MCF 10A (cell line): ENCODE data around the gene MACIR. TPM values are rescaled to one million over a fixed set of nuclear protein-coding genes. Genes with fewer than 3 reads are reported as not detected.

ENCODE experiments used
- BruUV-seq: library from RNA; stranded (reverse); fragments of 400-500 nt; replicated peaks from 2 replicates; lab custom pipeline; 2021; lab: Mats Ljungman, UMichigan
- CTCF ChIA-PET: fragments of 300-600 bp; sonication (Branson Sonifier 250); formaldehyde crosslinking; extraction: SDS; loops from one replicate; lab custom pipeline; 2021; ENCODE audit warnings: antibody characterized with exemption, inconsistent platforms; lab: Yijun Ruan, JAX
- POLR2A ChIA-PET: fragments of 300-600, 350-650 bp; sonication (Branson Sonifier 250); formaldehyde crosslinking; extraction: SDS; loops from one replicate; lab custom pipeline; 2020; ENCODE audit warnings: antibody characterized with exemption, inconsistent platforms; lab: Yijun Ruan, JAX
- DNase-seq: peaks from one replicate; pipeline ENCODE4 v3.0.0-alpha.2; 2018; ENCODE audit not compliant: unreplicated experiment
- H3K27ac Mint-ChIP-seq: one replicate; pipeline ENCODE4 v1.8.0; 2022; ENCODE audit warnings: mild to moderate bottlenecking, low read depth, mixed read lengths; ENCODE audit not compliant: unreplicated experiment
- H3K27me3 Mint-ChIP-seq: one replicate; pipeline ENCODE4 v1.8.0; 2022; ENCODE audit warnings: mixed read lengths; ENCODE audit not compliant: insufficient read depth, unreplicated experiment
- H3K36me3 Mint-ChIP-seq: one replicate; pipeline ENCODE4 v1.8.0; 2022; ENCODE audit warnings: mild to moderate bottlenecking, moderate library complexity, mixed read lengths; ENCODE audit not compliant: insufficient read depth, unreplicated experiment
- H3K4me1 Mint-ChIP-seq: one replicate; pipeline ENCODE4 v1.8.0; 2022; ENCODE audit warnings: mixed read lengths; ENCODE audit not compliant: insufficient read depth, unreplicated experiment
- H3K4me3 Mint-ChIP-seq: one replicate; pipeline ENCODE4 v1.8.0; 2022; ENCODE audit warnings: mild to moderate bottlenecking, moderate library complexity, mixed read lengths; ENCODE audit not compliant: unreplicated experiment
- H3K9me3 Mint-ChIP-seq: one replicate; pipeline ENCODE4 v1.8.0; 2022; ENCODE audit warnings: mixed read lengths; ENCODE audit not compliant: unreplicated experiment
- intact Hi-C: fragments of 100-400 bp; cut with micrococcal nuclease; formaldehyde crosslinking; loops from 2 replicates; pipeline ENCODE4 v1.14.1; 2022
- total RNA-seq: library from RNA; stranded (reverse); gene quantifications from 2 replicates; pipeline ENCODE4 v1.2.3, GENCODE V29; 2022
- TF ChIP-seq, protein P1 (sequence below): fragments of 200-600 bp; IDR thresholded peaks from one replicate; pipeline ENCODE4 v1.8.0; 2022; ENCODE audit warnings: antibody characterized with exemption, mild to moderate bottlenecking; ENCODE audit not compliant: unreplicated experiment

MACIR gene
- total RNA-seq, 1 experiment from 2014 or later: 8.9 TPM

GRCh38 chr5:103280967-103281366, 22.4 kb downstream of the MACIR start:
- DNase-seq: no peak
- TF ChIP-seq, protein P1, sequence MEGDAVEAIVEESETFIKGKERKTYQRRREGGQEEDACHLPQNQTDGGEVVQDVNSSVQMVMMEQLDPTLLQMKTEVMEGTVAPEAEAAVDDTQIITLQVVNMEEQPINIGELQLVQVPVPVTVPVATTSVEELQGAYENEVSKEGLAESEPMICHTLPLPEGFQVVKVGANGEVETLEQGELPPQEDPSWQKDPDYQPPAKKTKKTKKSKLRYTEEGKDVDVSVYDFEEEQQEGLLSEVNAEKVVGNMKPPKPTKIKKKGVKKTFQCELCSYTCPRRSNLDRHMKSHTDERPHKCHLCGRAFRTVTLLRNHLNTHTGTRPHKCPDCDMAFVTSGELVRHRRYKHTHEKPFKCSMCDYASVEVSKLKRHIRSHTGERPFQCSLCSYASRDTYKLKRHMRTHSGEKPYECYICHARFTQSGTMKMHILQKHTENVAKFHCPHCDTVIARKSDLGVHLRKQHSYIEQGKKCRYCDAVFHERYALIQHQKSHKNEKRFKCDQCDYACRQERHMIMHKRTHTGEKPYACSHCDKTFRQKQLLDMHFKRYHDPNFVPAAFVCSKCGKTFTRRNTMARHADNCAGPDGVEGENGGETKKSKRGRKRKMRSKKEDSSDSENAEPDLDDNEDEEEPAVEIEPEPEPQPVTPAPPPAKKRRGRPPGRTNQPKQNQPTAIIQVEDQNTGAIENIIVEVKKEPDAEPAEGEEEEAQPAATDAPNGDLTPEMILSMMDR: no peak
- Mint-ChIP-seq H3K27ac (no peak overlapping the region), H3K4me3 (no peak overlapping the region), H3K4me1 (no peaks in the 10 kb centered on the region), H3K27me3 (no peaks in the 10 kb centered on the region), H3K36me3 (peaks cover 12% of the 10 kb centered on the region), H3K9me3 (no peaks in the 10 kb centered on the region)
- ChIA-PET POLR2A (interaction anchor here (0.6 kb wide), 1 partner anchor 270 kb away, joined by 3 read pairs; no protein-coding TSS in a partner anchor), CTCF (interaction anchor here (0.6 kb wide), 2 partner anchors 18 to 1021 kb away, joined by 3 read pairs; no protein-coding TSS in a partner anchor)
- intact Hi-C loops: no loop called here
- no TSS peak for BruUV-seq

DNA sequence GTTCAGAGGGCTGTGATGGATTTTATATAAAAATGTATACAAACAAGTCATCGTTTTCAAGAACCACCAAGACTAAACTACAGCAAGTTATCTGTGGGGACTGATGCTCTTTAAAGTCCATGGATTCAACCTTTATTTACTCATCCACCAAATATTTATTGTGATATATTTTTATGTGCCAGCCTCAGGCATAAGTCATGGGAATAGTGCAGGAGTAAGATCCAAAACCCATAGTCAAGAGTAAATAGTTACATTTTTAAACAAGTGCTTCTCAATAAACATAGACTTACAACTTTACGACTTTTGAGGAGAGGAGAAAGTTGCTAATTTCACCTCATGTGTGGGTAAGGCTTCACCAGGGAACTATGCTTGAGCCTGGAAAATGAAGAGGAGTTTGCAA, 24.6 kb downstream of the MACIR start:
- Mint-ChIP-seq H3K4me3 (no peak overlapping the region), H3K9me3 (no peaks in the 10 kb centered on the region), H3K27ac (no peak overlapping the region), H3K4me1 (no peaks in the 10 kb centered on the region), H3K27me3 (no peaks in the 10 kb centered on the region), H3K36me3 (no peaks in the 10 kb centered on the region)
- no TSS peak for BruUV-seq
- intact Hi-C loops: no loop called here
- ChIA-PET POLR2A (no interaction called here), CTCF (no interaction called here)
- no peak for DNase-seq
- TF ChIP-seq, protein P1: no peak

DNA sequence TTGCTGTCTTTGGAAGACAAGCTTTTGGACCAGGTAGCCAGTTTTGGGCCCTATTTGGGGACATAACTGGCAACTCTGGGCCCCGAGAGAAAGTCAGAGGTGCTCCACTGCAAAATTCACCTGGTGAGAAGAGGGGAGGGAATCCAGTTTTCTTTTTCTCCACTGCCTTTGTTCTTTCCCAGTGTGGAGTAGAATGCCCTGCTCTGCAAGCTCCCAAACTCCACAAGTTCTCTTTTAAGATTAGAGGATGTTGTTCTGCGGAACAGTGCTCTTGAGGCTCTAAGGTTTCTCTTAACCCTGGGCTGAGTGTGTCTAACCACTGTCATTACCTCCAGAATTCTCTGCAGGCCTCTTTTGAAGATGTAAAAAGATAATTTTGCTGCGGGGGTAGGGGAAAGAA, 25.3 kb downstream of the MACIR start:
- Mint-ChIP-seq H3K36me3 (no peaks in the 10 kb centered on the region), H3K4me3 (no peak overlapping the region), H3K9me3 (no peaks in the 10 kb centered on the region), H3K27ac (no peak overlapping the region), H3K27me3 (no peaks in the 10 kb centered on the region), H3K4me1 (no peaks in the 10 kb centered on the region)
- DNase-seq: no peak
- no TSS peak for BruUV-seq
- ChIA-PET POLR2A (no interaction called here), CTCF (no interaction called here)
- intact Hi-C loops: no loop called here
- TF ChIP-seq, protein P1: no peak

GRCh38 chr5:103286622-103287021, 28.1 kb downstream of the MACIR start:
- intact Hi-C loops: no loop called here
- Mint-ChIP-seq H3K27me3 (no peaks in the 10 kb centered on the region), H3K36me3 (no peaks in the 10 kb centered on the region), H3K9me3 (no peaks in the 10 kb centered on the region), H3K4me1 (no peaks in the 10 kb centered on the region), H3K4me3 (no peak overlapping the region), H3K27ac (no peak overlapping the region)
- TF ChIP-seq, protein P1: no peak
- BruUV-seq: no TSS peak
- ChIA-PET CTCF (interaction anchor here (0.6 kb wide), 1 partner anchor 47 kb away, joined by 3 read pairs; no protein-coding TSS in a partner anchor), POLR2A (interaction anchor here (0.7 to 1.8 kb wide), 3 partner anchors 15 to 1169 kb away, joined by 3 to 5 read pairs (median 5); partner anchors contain the start of gene MACIR)
- DNase-seq: no peak
